HepG2 (cell line): Measurements from ENCODE around the gene TRIP6. TPM values are rescaled to one million over a fixed set of nuclear protein-coding genes. Genes with fewer than 3 reads are reported as not detected.

ENCODE experiments used
- ATF5 ChIP-seq: sonication (generic); formaldehyde crosslinking; IDR thresholded peaks from 2 replicates; pipeline ENCODE4 v1.4.0; 2020; ENCODE audit warnings: mild to moderate bottlenecking, low read depth, missing genetic modification reagents
- DZIP1 ChIP-seq: sonication (generic); formaldehyde crosslinking; IDR thresholded peaks from 2 replicates; pipeline ENCODE4 v1.5.0; 2020; ENCODE audit warnings: mild to moderate bottlenecking, missing genetic modification reagents
- HCFC1 ChIP-seq: fragments of 150-350 bp; IDR thresholded peaks from 2 replicates; pipeline ENCODE4 v1.6.1; 2014; ENCODE audit warnings: low read depth, low read length
- HNRNPUL1 ChIP-seq: fragments of 200-400 bp; formaldehyde crosslinking; IDR thresholded peaks from 2 replicates; pipeline ENCODE4 v1.6.1; 2017; ENCODE audit warnings: low read depth, mild to moderate bottlenecking, low read length, moderate library complexity
- IKZF1 ChIP-seq: fragments of 450-650 bp; IDR thresholded peaks from 2 replicates; pipeline ENCODE4 v1.7.1; 2016
- KLF13 ChIP-seq: sonication (generic); formaldehyde crosslinking; IDR thresholded peaks from 2 replicates; pipeline ENCODE4 v1.4.0; 2020; ENCODE audit warnings: mild to moderate bottlenecking, missing genetic modification reagents
- MIXL1 ChIP-seq: IDR thresholded peaks from 2 replicates; pipeline ENCODE4 v1.6.1; 2016
- NCOA2 ChIP-seq: sonication (generic); formaldehyde crosslinking; IDR thresholded peaks from 2 replicates; pipeline ENCODE4 v1.8.0; 2022; ENCODE audit warnings: inconsistent platforms
- SKIL ChIP-seq: sonication (generic); formaldehyde crosslinking; IDR thresholded peaks from 2 replicates; pipeline ENCODE4 v1.8.0; 2022; ENCODE audit warnings: missing genetic modification reagents, mild to moderate bottlenecking, moderate library complexity, borderline replicate concordance
- TBL1XR1 ChIP-seq: fragments of 150-350 bp; IDR thresholded peaks from 2 replicates; pipeline ENCODE4 v1.6.1; 2014; ENCODE audit warnings: borderline replicate concordance, low read length; ENCODE audit not compliant: partially characterized antibody
- THAP9 ChIP-seq: sonication (generic); formaldehyde crosslinking; IDR thresholded peaks from 2 replicates; pipeline ENCODE4; 2020; ENCODE audit warnings: missing genetic modification reagents, mild to moderate bottlenecking, borderline replicate concordance
- YEATS4 ChIP-seq: sonication (generic); formaldehyde crosslinking; IDR thresholded peaks from 2 replicates; pipeline ENCODE4 v1.4.0; 2020; ENCODE audit warnings: missing genetic modification reagents, borderline replicate concordance
- ZFP1 ChIP-seq: IDR thresholded peaks from 2 replicates; pipeline ENCODE4 v1.6.1; 2016
- ZNF329 ChIP-seq: sonication (generic); formaldehyde crosslinking; IDR thresholded peaks from 2 replicates; pipeline ENCODE4 v1.9.0; 2021; ENCODE audit warnings: low read depth, mild to moderate bottlenecking, missing genetic modification reagents
- ZNF44 ChIP-seq: sonication (generic); formaldehyde crosslinking; IDR thresholded peaks from 2 replicates; pipeline ENCODE4 v1.5.1; 2020; ENCODE audit warnings: mild to moderate bottlenecking, missing genetic modification reagents
- ZNF563 ChIP-seq: sonication (generic); formaldehyde crosslinking; IDR thresholded peaks from 2 replicates; pipeline ENCODE4 v1.8.0; 2022; ENCODE audit warnings: mild to moderate bottlenecking, moderate library complexity, missing genetic modification reagents
- ZNF572 ChIP-seq: sonication (generic); formaldehyde crosslinking; IDR thresholded peaks from 2 replicates; pipeline ENCODE4 v1.5.1; 2020; ENCODE audit warnings: mild to moderate bottlenecking, missing genetic modification reagents
- ZNF615 ChIP-seq: sonication (generic); formaldehyde crosslinking; IDR thresholded peaks from 2 replicates; pipeline ENCODE4 v1.5.0; 2020; ENCODE audit warnings: mild to moderate bottlenecking, missing genetic modification reagents, borderline replicate concordance
- ZNF792 ChIP-seq: IDR thresholded peaks from 2 replicates; pipeline ENCODE4 v1.6.1; 2016
- ZSCAN9 ChIP-seq: IDR thresholded peaks from 2 replicates; pipeline ENCODE4 v1.6.1; 2016; ENCODE audit warnings: borderline replicate concordance
- polyA plus RNA-seq, 8 experiments: library from polyadenylated mRNA; depleted of rRNA in 3 of 8; stranded (reverse) in 7 of 8; unstranded in 1 of 8; fragments of >200 nt; fragmentation: Illumina TruSeq in 4 of 8; extraction: Trizol in 4 of 8; gene quantifications; 2 replicates each; pipeline versions ENCODE4 v1.2.1 to v1.2.3, GENCODE V29; 2011 to 2016; ENCODE audit warnings: low read depth in 4 of 8, missing spikeins in 1 of 8, mixed read lengths in 1 of 8; ENCODE audit not compliant: insufficient read depth in 1 of 8
- total RNA-seq, 5 experiments: library from RNA; depleted of rRNA; stranded (reverse); fragments of >200 nt; fragmentation: Illumina TruSeq; extraction: Trizol; gene quantifications; 2 replicates each; pipeline ENCODE4 v1.2.3, GENCODE V29; 2016; ENCODE audit warnings: low read depth in 1 of 5

The TRIP6 gene
- total and polyA plus RNA-seq, 2 of the 13 experiments (the other 11 are each of a cell fraction or from before 2014, with no cell fraction given) = 0.34 to 0.38 TPM

- no peak for TF ChIP-seq SKIL (CRISPR knock-in tag)
- TF ChIP-seq ZSCAN9 (CRISPR knock-in tag) = no peak
- TF ChIP-seq ZNF44 (CRISPR knock-in tag) = peak; percentile 29; the same call in 1 of the 2 replicates
- TF ChIP-seq ZNF615 = no peak
- TF ChIP-seq THAP9 (CRISPR knock-in tag) = peak; percentile 38; the same call in 1 of the 2 replicates
- TF ChIP-seq HNRNPUL1 = no peak
- TF ChIP-seq YEATS4 (CRISPR knock-in tag) = peak; percentile 83
- peak; percentile 3; the same call in 1 of the 2 replicates for TF ChIP-seq ZNF792 (CRISPR knock-in tag)
- no peak; the same call in 1 of the 2 replicates for TF ChIP-seq KLF13 (CRISPR knock-in tag)
- no peak for TF ChIP-seq HCFC1
- no peak for TF ChIP-seq ATF5 (CRISPR knock-in tag)
- TF ChIP-seq ZNF572 (CRISPR knock-in tag) = peak; percentile 87; the same call in 1 of the 2 replicates
- no peak for TF ChIP-seq NCOA2 (CRISPR knock-in tag)
- TF ChIP-seq MIXL1 (CRISPR knock-in tag) = 0 out of 2 replicates have a peak, but pooled peaks have one; percentile 35
- no peak for TF ChIP-seq TBL1XR1
- no peak for TF ChIP-seq IKZF1
- TF ChIP-seq ZNF329 (CRISPR knock-in tag) = 0 out of 2 replicates have a peak, but pooled peaks have one; percentile 8
- TF ChIP-seq ZNF563 (CRISPR knock-in tag) = 0 out of 2 replicates have a peak, but pooled peaks have one; percentile 17
- TF ChIP-seq DZIP1 (CRISPR knock-in tag) = no peak
- TF ChIP-seq ZFP1 (CRISPR knock-in tag) = 0 out of 2 replicates have a peak, but pooled peaks have one; percentile 18
Measured at GRCh38 chr7:100852048-100852872, 14.9 kb upstream of the TRIP6 start, which contains the start of gene SLC12A9 (continued).
